Memory B cell (primary cell): ENCODE measurements around the gene NUP42.

Source experiments
- ATAC-seq: fragments of 150-1000 bp; cut with Tn5 transposase; 2 replicates; pipeline ENCODE4 v1.10.0; 2021; ENCODE audit warnings: low read depth, mild to moderate bottlenecking, moderate library complexity
- DNase-seq, 2 donors: peaks; one replicate each; pipeline ENCODE4 v3.0.0; 2022; ENCODE audit warnings: low spot score in 2 of 2
- H3K27ac Mint-ChIP-seq: one replicate; pipeline ENCODE4 v1.8.0; 2022; ENCODE audit warnings: mild to moderate bottlenecking, moderate library complexity, mixed read lengths
- H3K27me3 Mint-ChIP-seq: one replicate; pipeline ENCODE4 v1.8.0; 2022; ENCODE audit warnings: mixed read lengths
- H3K36me3 Mint-ChIP-seq: one replicate; pipeline ENCODE4 v1.8.0; 2022; ENCODE audit warnings: mild to moderate bottlenecking, mixed read lengths
- H3K4me1 Mint-ChIP-seq: one replicate; pipeline ENCODE4 v1.8.0; 2022; ENCODE audit warnings: mixed read lengths
- H3K4me3 Mint-ChIP-seq: one replicate; pipeline ENCODE4 v1.8.0; 2022; ENCODE audit warnings: mild to moderate bottlenecking, moderate library complexity, mixed read lengths
- H3K9me3 Mint-ChIP-seq: one replicate; pipeline ENCODE4 v1.8.0; 2022; ENCODE audit warnings: mixed read lengths

The NUP42 gene

GRCh38 chr7:23181684-23182553, at the start of gene NUP42:
Gene NUP42 (plus strand): TSS chr7:23182048. CDS start chr7:23182086, 38 bp downstream.
- Mint-ChIP-seq H3K4me3 (peak within 1 kb of the TSS; percentile 99), H3K36me3 (no peaks in the 10 kb centered on the region), H3K27me3 (no peaks in the 10 kb centered on the region), H3K27ac (peak within 1 kb of the TSS; percentile 97), H3K9me3 (no peaks in the 10 kb centered on the region), H3K4me1 (peaks cover 16% of the 10 kb centered on the region)
- DNase-seq (peak; percentile 92 to 93), ATAC-seq (peak; percentile 92)

- Mint-ChIP-seq H3K36me3 (peaks cover 24% of the 10 kb centered on the region), H3K4me3 (no peak overlapping the region), H3K27ac (no peak overlapping the region), H3K9me3 (peaks cover 4% of the 10 kb centered on the region), H3K27me3 (no peaks in the 10 kb centered on the region), H3K4me1 (no peaks in the 10 kb centered on the region)
- ATAC-seq (no peak), DNase-seq (no peak)
These were observed 48.1 kb upstream of the NUP42 start for GRCh38 chr7:23133797-23134196.

GRCh38 chr7:23135755-23136154, 46.1 kb upstream of the NUP42 start:
- H3K4me3 Mint-ChIP-seq: no peak overlapping the region

GRCh38 chr7:23136216-23136615, 45.6 kb upstream of the NUP42 start:
- H3K27me3 Mint-ChIP-seq: no peaks in the 10 kb centered on the region
- ATAC-seq: no peak
- peaks cover 20% of the 10 kb centered on the region for H3K36me3 Mint-ChIP-seq
- no peak overlapping the region for H3K4me3 Mint-ChIP-seq
- peaks cover 4% of the 10 kb centered on the region for H3K9me3 Mint-ChIP-seq
- no peak overlapping the region for H3K27ac Mint-ChIP-seq
- no peak for DNase-seq
- H3K4me1 Mint-ChIP-seq: no peaks in the 10 kb centered on the region

More at GRCh38 chr7:23135755-23136154, 46.1 kb upstream of the NUP42 start:
- ATAC-seq (no peak), DNase-seq (no peak)
- Mint-ChIP-seq H3K27ac (no peak overlapping the region), H3K36me3 (peaks cover 19% of the 10 kb centered on the region), H3K27me3 (no peaks in the 10 kb centered on the region), H3K4me1 (no peaks in the 10 kb centered on the region), H3K9me3 (peaks cover 4% of the 10 kb centered on the region)

DNA sequence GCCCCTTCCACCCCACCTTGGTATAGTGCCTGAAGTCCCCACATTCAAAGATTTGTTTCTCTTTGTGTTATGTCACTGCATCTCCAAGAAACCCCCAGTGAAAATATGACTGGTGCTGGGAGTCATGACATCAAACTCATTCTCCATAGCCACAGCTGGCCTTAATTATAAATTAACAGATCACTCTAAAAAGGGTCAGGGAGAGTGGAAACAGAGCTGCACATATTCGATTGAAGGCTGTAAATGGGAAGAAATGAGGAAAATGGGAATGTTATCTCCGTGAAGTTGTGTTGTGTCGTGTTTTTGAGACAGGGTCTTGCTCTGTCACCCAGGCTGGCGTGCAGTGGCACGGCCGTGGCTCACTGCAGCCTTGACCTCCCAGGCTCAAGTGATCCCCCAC, 24.2 kb upstream of the NUP42 start:
- DNase-seq (no peak), ATAC-seq (no peak)
- Mint-ChIP-seq H3K27ac (no peak overlapping the region), H3K4me1 (no peaks in the 10 kb centered on the region), H3K27me3 (no peaks in the 10 kb centered on the region), H3K36me3 (peaks cover 16% of the 10 kb centered on the region), H3K9me3 (no peaks in the 10 kb centered on the region), H3K4me3 (no peak overlapping the region)

DNA sequence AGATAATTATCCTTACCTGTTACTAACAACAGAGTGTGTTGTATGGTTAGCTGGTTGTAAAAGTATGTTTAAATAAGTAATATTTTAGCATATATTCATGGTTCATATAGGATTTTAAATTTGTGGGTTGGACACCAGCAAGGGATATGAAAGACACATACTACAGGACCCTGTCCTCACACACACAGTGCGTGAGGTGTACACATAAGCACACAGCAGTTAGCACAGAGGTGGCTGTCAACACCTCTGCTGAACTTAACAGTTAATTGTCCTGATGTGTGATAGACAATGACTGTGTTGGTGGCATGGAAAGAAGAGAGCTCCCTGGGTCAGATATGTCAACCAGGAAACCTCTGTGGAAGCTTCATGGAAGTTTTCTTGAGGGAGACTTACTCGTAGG, 23.3 kb upstream of the NUP42 start:
- DNase-seq: no peak
- H3K36me3 Mint-ChIP-seq: peaks cover 13% of the 10 kb centered on the region
- H3K27ac Mint-ChIP-seq: no peak overlapping the region
- H3K27me3 Mint-ChIP-seq: no peaks in the 10 kb centered on the region
- no peak overlapping the region for H3K4me3 Mint-ChIP-seq
- H3K4me1 Mint-ChIP-seq: no peaks in the 10 kb centered on the region
- ATAC-seq: no peak
- no peaks in the 10 kb centered on the region for H3K9me3 Mint-ChIP-seq

DNA sequence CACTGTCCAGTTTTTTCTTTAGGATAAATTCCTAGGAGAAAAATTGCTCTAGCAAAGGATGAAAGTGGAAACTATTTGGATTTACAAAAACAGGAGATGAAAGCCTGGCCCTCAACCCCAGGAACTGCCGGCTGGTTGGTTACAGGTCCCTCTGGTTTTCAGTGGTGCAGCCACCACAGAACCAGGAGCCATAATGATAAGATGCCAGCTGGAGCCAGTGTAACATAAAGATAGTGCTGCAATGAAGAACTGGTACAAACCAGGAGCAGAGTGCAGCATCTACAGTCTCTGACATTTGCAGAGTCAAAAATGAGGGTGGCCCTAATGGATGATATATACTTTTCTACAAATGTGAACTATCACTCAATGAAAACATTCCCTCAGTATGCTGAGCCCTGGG, 20.4 kb upstream of the NUP42 start:
- no peak for ATAC-seq
- no peaks in the 10 kb centered on the region for H3K9me3 Mint-ChIP-seq
- H3K4me1 Mint-ChIP-seq: no peaks in the 10 kb centered on the region
- H3K36me3 Mint-ChIP-seq: peaks cover 11% of the 10 kb centered on the region
- no peak overlapping the region for H3K27ac Mint-ChIP-seq
- H3K4me3 Mint-ChIP-seq: no peak overlapping the region
- no peaks in the 10 kb centered on the region for H3K27me3 Mint-ChIP-seq
- DNase-seq: no peak

DNA sequence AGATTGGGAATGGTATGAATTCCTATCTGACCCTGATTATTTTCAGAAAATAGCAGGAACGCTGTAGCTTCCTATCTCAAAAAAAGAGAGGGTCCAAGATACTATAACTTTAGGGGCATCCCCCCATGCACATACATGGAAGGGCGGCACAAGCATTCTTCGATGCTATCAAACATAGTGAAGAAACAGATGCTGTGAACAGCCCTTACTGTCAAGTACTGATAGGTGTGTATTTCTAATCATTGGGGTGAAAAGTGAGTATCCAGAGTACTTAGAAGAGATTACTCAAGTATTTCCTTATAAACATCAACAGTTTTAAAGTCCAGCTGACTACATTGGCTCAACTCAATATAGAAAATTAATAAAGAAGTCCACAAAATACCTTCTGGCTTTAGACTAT, 17.0 kb upstream of the NUP42 start:
- Mint-ChIP-seq H3K4me3 (no peak overlapping the region), H3K27me3 (no peaks in the 10 kb centered on the region), H3K4me1 (no peaks in the 10 kb centered on the region), H3K9me3 (no peaks in the 10 kb centered on the region), H3K36me3 (peaks cover 2% of the 10 kb centered on the region), H3K27ac (no peak overlapping the region)
- ATAC-seq: no peak
- no peak for DNase-seq

- no peaks in the 10 kb centered on the region for H3K9me3 Mint-ChIP-seq
- DNase-seq: no peak
- H3K4me1 Mint-ChIP-seq: no peaks in the 10 kb centered on the region
- no peak overlapping the region for H3K27ac Mint-ChIP-seq
- H3K27me3 Mint-ChIP-seq: no peaks in the 10 kb centered on the region
- H3K4me3 Mint-ChIP-seq: no peak overlapping the region
- no peak for ATAC-seq
- peaks cover 2% of the 10 kb centered on the region for H3K36me3 Mint-ChIP-seq
These were observed 16.5 kb upstream of the NUP42 start for GRCh38 chr7:23165316-23165715.

DNA sequence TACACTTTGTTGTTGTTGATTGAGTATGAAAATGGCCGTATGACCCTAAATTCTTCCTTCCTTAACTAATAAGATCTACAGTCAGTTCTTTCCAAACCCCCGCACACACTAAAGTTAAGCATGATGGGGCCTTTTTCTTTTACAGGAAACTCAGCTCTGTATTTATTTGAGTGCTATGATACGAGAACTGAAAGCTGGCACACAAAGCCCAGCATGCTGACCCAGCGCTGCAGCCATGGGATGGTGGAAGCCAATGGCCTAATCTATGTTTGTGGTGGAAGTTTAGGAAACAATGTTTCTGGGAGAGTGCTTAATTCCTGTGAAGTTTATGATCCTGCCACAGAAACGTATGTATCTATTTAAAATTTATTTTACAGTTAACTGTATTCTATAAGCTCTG, 14.2 kb upstream of the NUP42 start:
- no peaks in the 10 kb centered on the region for H3K27me3 Mint-ChIP-seq
- DNase-seq (no peak), ATAC-seq (no peak)
- no peaks in the 10 kb centered on the region for H3K4me1 Mint-ChIP-seq
- peaks cover 3% of the 10 kb centered on the region for H3K36me3 Mint-ChIP-seq
- H3K9me3 Mint-ChIP-seq: no peaks in the 10 kb centered on the region
- no peak overlapping the region for H3K4me3 Mint-ChIP-seq
- H3K27ac Mint-ChIP-seq: no peak overlapping the region

DNA sequence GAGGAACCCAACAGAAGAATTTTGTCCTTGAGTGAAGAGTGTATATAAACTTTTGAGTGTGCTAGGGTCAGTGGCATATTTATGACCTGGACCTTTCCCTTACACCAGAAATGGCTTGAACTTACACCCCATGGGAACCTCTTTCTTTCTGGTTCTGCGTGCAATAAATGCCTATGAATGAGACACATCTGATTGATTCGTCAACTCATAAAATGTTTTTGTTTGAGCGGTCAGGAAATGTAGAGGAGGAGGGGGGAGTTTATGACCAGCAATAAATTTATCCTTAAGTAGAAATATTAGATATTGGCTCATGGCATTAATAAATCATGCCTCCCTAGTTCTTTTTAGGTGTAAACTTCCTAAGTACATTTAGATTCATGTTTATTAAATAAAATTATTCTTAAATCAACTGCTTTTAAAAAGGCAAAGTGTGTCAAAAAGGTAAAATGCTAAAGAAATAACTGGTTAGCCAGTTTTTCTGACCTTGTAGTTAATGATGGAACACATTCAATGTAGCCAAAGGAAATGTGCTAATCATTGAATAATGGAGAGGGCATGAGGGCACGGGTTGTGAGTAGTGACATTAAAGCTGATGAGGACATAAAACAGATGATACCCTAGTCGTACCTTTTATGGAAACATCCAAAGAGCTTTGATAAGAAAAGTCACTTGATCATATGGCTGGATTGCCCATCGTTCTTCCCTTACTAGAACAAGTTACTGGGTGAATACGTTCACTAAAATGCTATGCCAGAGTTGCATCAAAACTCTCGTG, 13.6 kb upstream of the NUP42 start:
- H3K36me3 Mint-ChIP-seq: peaks cover 4% of the 10 kb centered on the region
- no peak overlapping the region for H3K4me3 Mint-ChIP-seq
- no peaks in the 10 kb centered on the region for H3K4me1 Mint-ChIP-seq
- H3K27me3 Mint-ChIP-seq: no peaks in the 10 kb centered on the region
- no peak overlapping the region for H3K27ac Mint-ChIP-seq
- H3K9me3 Mint-ChIP-seq: no peaks in the 10 kb centered on the region
- no peak for DNase-seq
- ATAC-seq: no peak

- DNase-seq (no peak), ATAC-seq (no peak)
- Mint-ChIP-seq H3K9me3 (no peaks in the 10 kb centered on the region), H3K4me1 (no peaks in the 10 kb centered on the region), H3K36me3 (peaks cover 8% of the 10 kb centered on the region), H3K27me3 (no peaks in the 10 kb centered on the region), H3K27ac (no peak overlapping the region), H3K4me3 (no peak overlapping the region)
These were observed 5.9 kb upstream of the NUP42 start for GRCh38 chr7:23175938-23176337.

DNA sequence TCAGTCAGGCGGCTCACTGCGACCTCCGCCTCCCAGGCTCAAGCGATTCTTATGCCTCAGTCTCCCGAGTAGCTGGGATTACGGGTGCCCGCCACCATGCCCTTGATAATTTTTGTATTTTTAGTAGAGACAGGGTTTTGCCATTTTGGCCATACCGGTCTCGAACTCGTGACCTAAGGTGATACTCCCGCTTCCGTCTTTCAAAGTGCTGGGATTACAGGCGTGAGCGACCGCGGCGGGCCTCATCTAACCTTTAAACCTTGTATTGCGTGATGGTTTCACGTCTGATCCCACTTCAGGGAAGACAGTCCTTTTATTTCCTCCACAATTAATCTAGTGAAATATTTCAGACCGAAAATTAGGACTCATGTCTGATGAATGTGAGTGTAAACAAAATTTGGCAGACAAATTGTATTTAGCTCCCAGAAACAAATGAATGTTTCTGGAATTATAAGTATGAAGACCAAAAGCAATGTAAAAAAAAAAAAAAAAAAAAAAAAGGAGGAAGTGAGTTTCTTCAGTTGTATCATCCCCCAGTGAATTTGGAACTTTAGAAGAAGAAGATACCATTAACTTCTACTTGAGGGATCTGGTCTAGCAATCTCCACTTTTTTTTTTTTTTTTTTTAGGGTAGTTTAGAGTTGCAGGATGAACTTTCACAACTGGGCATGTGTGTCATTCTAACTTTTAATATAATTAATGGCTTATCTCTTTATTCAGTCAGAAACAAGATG, 1.6 kb downstream of the NUP42 start:
- peak overlapping the region; percentile 97 for H3K27ac Mint-ChIP-seq
- peaks cover 18% of the 10 kb centered on the region for H3K4me1 Mint-ChIP-seq
- peaks cover 4% of the 10 kb centered on the region for H3K36me3 Mint-ChIP-seq
- H3K4me3 Mint-ChIP-seq: peak overlapping the region; percentile 99
- H3K27me3 Mint-ChIP-seq: no peaks in the 10 kb centered on the region
- DNase-seq (no peak), ATAC-seq (no peak)
- H3K9me3 Mint-ChIP-seq: no peaks in the 10 kb centered on the region

- ATAC-seq: no peak
- peaks cover 18% of the 10 kb centered on the region for H3K4me1 Mint-ChIP-seq
- H3K4me3 Mint-ChIP-seq: no peak overlapping the region
- no peak overlapping the region for H3K27ac Mint-ChIP-seq
- H3K9me3 Mint-ChIP-seq: no peaks in the 10 kb centered on the region
- no peak for DNase-seq
- no peaks in the 10 kb centered on the region for H3K27me3 Mint-ChIP-seq
- peaks cover 4% of the 10 kb centered on the region for H3K36me3 Mint-ChIP-seq
These were observed 2.4 kb downstream of the NUP42 start for GRCh38 chr7:23184291-23184690.
